ENCODE results near the gene KIF26B. TPM values are rescaled to one million over a fixed set of nuclear protein-coding genes. Genes with fewer than 3 reads are reported as not detected.

Gene KIF26B
- polyA plus RNA-seq, 1 of the 3 experiments (the other 2 are of a cell fraction) = 2.6 TPM

- TF ChIP-seq, protein P1, sequence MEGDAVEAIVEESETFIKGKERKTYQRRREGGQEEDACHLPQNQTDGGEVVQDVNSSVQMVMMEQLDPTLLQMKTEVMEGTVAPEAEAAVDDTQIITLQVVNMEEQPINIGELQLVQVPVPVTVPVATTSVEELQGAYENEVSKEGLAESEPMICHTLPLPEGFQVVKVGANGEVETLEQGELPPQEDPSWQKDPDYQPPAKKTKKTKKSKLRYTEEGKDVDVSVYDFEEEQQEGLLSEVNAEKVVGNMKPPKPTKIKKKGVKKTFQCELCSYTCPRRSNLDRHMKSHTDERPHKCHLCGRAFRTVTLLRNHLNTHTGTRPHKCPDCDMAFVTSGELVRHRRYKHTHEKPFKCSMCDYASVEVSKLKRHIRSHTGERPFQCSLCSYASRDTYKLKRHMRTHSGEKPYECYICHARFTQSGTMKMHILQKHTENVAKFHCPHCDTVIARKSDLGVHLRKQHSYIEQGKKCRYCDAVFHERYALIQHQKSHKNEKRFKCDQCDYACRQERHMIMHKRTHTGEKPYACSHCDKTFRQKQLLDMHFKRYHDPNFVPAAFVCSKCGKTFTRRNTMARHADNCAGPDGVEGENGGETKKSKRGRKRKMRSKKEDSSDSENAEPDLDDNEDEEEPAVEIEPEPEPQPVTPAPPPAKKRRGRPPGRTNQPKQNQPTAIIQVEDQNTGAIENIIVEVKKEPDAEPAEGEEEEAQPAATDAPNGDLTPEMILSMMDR (IDR thresholded peaks at IDR 0.05) = no peak
- TF ChIP-seq FOXJ3 (CRISPR knock-in tag; IDR thresholded peaks at IDR 0.05) (no peak), EP300 (IDR thresholded peaks at IDR 0.05; ENCODE audit: borderline replicate concordance in 1 of 2, low read depth in 1 of 2, low read length in 1 of 2) (no peak), TCF12 (IDR thresholded peaks at IDR 0.05) (no peak), MEF2A (IDR thresholded peaks at IDR 0.05; ENCODE audit: borderline replicate concordance, low read depth) (no peak), SMC3 (IDR thresholded peaks at IDR 0.05; ENCODE audit: low read depth, low read length) (no peak), JUND (IDR thresholded peaks at IDR 0.05) (no peak), FOSL2 (IDR thresholded peaks at IDR 0.05; ENCODE audit: borderline replicate concordance, low read depth) (no peak)
- TF ChIP-seq, protein P2, sequence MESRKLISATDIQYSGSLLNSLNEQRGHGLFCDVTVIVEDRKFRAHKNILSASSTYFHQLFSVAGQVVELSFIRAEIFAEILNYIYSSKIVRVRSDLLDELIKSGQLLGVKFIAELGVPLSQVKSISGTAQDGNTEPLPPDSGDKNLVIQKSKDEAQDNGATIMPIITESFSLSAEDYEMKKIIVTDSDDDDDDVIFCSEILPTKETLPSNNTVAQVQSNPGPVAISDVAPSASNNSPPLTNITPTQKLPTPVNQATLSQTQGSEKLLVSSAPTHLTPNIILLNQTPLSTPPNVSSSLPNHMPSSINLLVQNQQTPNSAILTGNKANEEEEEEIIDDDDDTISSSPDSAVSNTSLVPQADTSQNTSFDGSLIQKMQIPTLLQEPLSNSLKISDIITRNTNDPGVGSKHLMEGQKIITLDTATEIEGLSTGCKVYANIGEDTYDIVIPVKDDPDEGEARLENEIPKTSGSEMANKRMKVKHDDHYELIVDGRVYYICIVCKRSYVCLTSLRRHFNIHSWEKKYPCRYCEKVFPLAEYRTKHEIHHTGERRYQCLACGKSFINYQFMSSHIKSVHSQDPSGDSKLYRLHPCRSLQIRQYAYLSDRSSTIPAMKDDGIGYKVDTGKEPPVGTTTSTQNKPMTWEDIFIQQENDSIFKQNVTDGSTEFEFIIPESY (IDR thresholded peaks at IDR 0.05; ENCODE audit: borderline replicate concordance, low read depth) = no peak
Observed at GRCh38 chr1:245124241-245124640, 30.5 kb upstream of the KIF26B start (continued).

GRCh38 chr1:245124644-245125043 is 30.1 kb upstream of the KIF26B start:
- H3K9ac ChIP-seq = no peak overlapping the region
- TF ChIP-seq, protein P3, sequence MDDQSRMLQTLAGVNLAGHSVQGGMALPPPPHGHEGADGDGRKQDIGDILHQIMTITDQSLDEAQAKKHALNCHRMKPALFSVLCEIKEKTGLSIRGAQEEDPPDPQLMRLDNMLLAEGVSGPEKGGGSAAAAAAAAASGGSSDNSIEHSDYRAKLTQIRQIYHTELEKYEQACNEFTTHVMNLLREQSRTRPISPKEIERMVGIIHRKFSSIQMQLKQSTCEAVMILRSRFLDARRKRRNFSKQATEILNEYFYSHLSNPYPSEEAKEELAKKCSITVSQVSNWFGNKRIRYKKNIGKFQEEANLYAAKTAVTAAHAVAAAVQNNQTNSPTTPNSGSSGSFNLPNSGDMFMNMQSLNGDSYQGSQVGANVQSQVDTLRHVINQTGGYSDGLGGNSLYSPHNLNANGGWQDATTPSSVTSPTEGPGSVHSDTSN (IDR thresholded peaks at IDR 0.05) = no peak
- TF ChIP-seq JUND (IDR thresholded peaks at IDR 0.05) = no peak
- TF ChIP-seq TCF12 (IDR thresholded peaks at IDR 0.05) = no peak
- no peak for TF ChIP-seq FOXJ3 (CRISPR knock-in tag; IDR thresholded peaks at IDR 0.05)
- no peak for TF ChIP-seq ELF1 (IDR thresholded peaks at IDR 0.05)
- no peak for TF ChIP-seq SIN3A (IDR thresholded peaks at IDR 0.05; ENCODE audit: borderline replicate concordance, low read depth, low read length)
- TF ChIP-seq YY1 (IDR thresholded peaks at IDR 0.05; ENCODE audit: low read depth) = no peak
- no peak for TF ChIP-seq GABPA (IDR thresholded peaks at IDR 0.05; ENCODE audit: low read depth)
- TF ChIP-seq NFIC (IDR thresholded peaks at IDR 0.05; ENCODE audit: borderline replicate concordance) = no peak
- no peak for TF ChIP-seq MXI1 (IDR thresholded peaks at IDR 0.05; ENCODE audit: low read depth, low read length)
- TF ChIP-seq GATA2 (CRISPR knock-in tag; IDR thresholded peaks at IDR 0.05) = no peak
- no peaks in the 10 kb centered on the region for H3K4me1 ChIP-seq (ENCODE audit: control insufficient read depth in 1 of 2, insufficient read depth in 2 of 2, low read depth in 1 of 2, low read length in 1 of 2)
- no peaks in the 10 kb centered on the region for H3K36me3 ChIP-seq (replicated peaks in 1 of 2; ENCODE audit: control insufficient read depth in 1 of 2, insufficient read depth in 2 of 2, low read length in 1 of 2)
- ChIA-PET POLR2A (no interaction called here), CTCF (interaction anchor here (1.0 kb wide), 1 partner anchor 28 kb away, joined by 4 read pairs; no protein-coding TSS in a partner anchor)
- no peaks in the 10 kb centered on the region for H3K79me2 ChIP-seq (ENCODE audit: insufficient read depth)
- no peaks in the 10 kb centered on the region for H3K27me3 ChIP-seq (ENCODE audit: insufficient read depth)
- no peaks in the 10 kb centered on the region for H3F3A ChIP-seq (replicated peaks; ENCODE audit: insufficient read depth)
- H2AFZ ChIP-seq (ENCODE audit: low read depth) = no peak overlapping the region
- no peak overlapping the region for H3K27ac ChIP-seq (ENCODE audit: low read depth in 2 of 2, low read length in 1 of 2)
- H3K9me2 ChIP-seq = no peaks in the 10 kb centered on the region
- no peaks in the 10 kb centered on the region for H3K9me3 ChIP-seq
- H3K4me3 ChIP-seq (ENCODE audit: low read depth in 2 of 2, low read length in 1 of 2) = no peak overlapping the region
- H3K4me2 ChIP-seq = no peak overlapping the region
- no peak for DNase-seq
- WGBS (ENCODE audit: low lambda C conversion rate) = 85% methylated on average over 11 of the region's 11 CpGs
- no peaks in the 10 kb centered on the region for H4K20me1 ChIP-seq (ENCODE audit: insufficient read depth)

All from SK-N-SH (cell line).